Heart left ventricle (tissue), 16 donors: ENCODE measurements around the gene ARHGAP8. TPM values are rescaled to one million over a fixed set of nuclear protein-coding genes. Genes with fewer than 3 reads are reported as not detected.

Experiments used
- ATAC-seq, 4 donors: fragments of 200-7000 bp; cut with Tn5 transposase; one replicate each; pipeline ENCODE4 v1.9.1; 2020 to 2022; ENCODE audit warnings: moderate library complexity in 4 of 4, mild to moderate bottlenecking in 3 of 4, moderate number of reproducible peaks in 1 of 4
- DNase-seq, 5 donors: peaks; one replicate each; pipeline ENCODE4 v3.0.0-alpha.2; 2020
- H3K27ac ChIP-seq, 12 donors: fragments of 200-600 bp; sonication (generic) in 4 of 12; one replicate each; pipeline versions ENCODE4 v1.5.0 to v1.8.0; 2016 to 2022; ENCODE audit warnings: mild to moderate bottlenecking in 2 of 12
- H3K27me3 ChIP-seq, 9 donors: fragments of 200-600 bp; sonication (generic) in 2 of 9; one replicate each; pipeline versions ENCODE4 v1.5.1 to v1.8.0; 2016 to 2022; ENCODE audit warnings: mild to moderate bottlenecking in 3 of 9
- H3K36me3 ChIP-seq, 9 donors: fragments of 200-600 bp; sonication (generic) in 2 of 9; one replicate each; pipeline versions ENCODE4 v1.5.0 to v1.8.0; 2018 to 2022; ENCODE audit warnings: mild to moderate bottlenecking in 2 of 9
- H3K4me1 ChIP-seq, 12 donors: fragments of 200-600 bp; sonication (generic) in 4 of 12; one replicate each; pipeline versions ENCODE4 v1.5.0 to v1.8.0; 2016 to 2022; ENCODE audit warnings: mild to moderate bottlenecking in 3 of 12
- H3K4me3 ChIP-seq, 12 donors: fragments of 200-600 bp; sonication (generic) in 4 of 12; one replicate each; pipeline versions ENCODE4 v1.5.0 to v1.8.0; 2017 to 2022; ENCODE audit warnings: mild to moderate bottlenecking in 9 of 12, moderate library complexity in 4 of 12
- H3K9me3 ChIP-seq, 12 donors: fragments of 200-600 bp; sonication (generic) in 4 of 12; one replicate each; pipeline versions ENCODE4 v1.5.0 to v1.8.0; 2016 to 2022; ENCODE audit warnings: mild to moderate bottlenecking in 1 of 12
- POLR2A ChIP-seq, 2 donors: fragments of 450-650 bp; IDR thresholded peaks; one replicate each; pipeline ENCODE4 v1.6.1; 2017; ENCODE audit warnings: antibody characterized with exemption in 2 of 2, mild to moderate bottlenecking in 2 of 2, moderate library complexity in 2 of 2
- WGBS, 4 donors: extraction: QIAGEN DNeasy Blood & Tissue Kit in 2 of 4; methylation state at CpG; one replicate each; pipeline versions ENCODE4 v1.1.5 to v1.1.7; 2013 to 2018; 5-methylcytosine and 5-hydroxymethylcytosine counted together
- intact Hi-C, 10 donors: fragments of 100-400 bp; cut with DNase I; formaldehyde crosslinking; loops; one replicate each; pipeline versions ENCODE4 v1.11.1 to v1.14.2; 2022
- polyA plus RNA-seq, 2 donors: library from polyadenylated mRNA; stranded (reverse); fragments of 200-250 nt; gene quantifications; one replicate each; pipeline ENCODE4 v1.2.3, GENCODE V29; 2013
- total RNA-seq, 9 donors: library from RNA; depleted of rRNA in 2 of 9; stranded (reverse); fragments of >200 nt in 2 of 9; fragmentation: NEBNext Ultra II Directional in 3 of 9; extraction: Animal tissue kit (Norgen Biotek cat#: 25700) in 3 of 9; gene quantifications; one replicate each; pipeline versions ENCODE4 v1.1.0 to v1.2.4, GENCODE V29; 2016 to 2023
- TF ChIP-seq, protein P1 (sequence below), 12 donors: fragments of 200-600 bp; sonication (generic) in 4 of 12; IDR thresholded peaks; one replicate each; pipeline versions ENCODE4 v1.5.0 to v1.8.0; 2018 to 2022; ENCODE audit warnings: antibody characterized with exemption in 12 of 12, mild to moderate bottlenecking in 5 of 12
- donor health status: ischemic (EF 13 %, LVEDD 7.1; RV severe dilation, severe dysfunction).
- donor health status: healthy with polysubstance abuse.
- donor health status: DM: no; HTN: yes; CAD: no.
- donor health status: DM: no; HTN: no; CAD: no.
- donor health status: ischemic (EF 25% LVEDD 6.9; RV normal size, moderate dysfunction).
- donor health status: ischemic (EF 25% LVEDD 5.7; RV mildly dilated, moderate dysfunction).
- donor health status: healthy.
- donor health status: DM: yes; HTN: yes; CAD: no.
- donor health status: ischemic (EF 35%, LVEDD 5.7; RV mildly dilated, moderate dysfunction).
- donor health status: nonischemic (EF 11% LVEDD 7.7; RV severe dilation, severe dysfunction).
- donor health status: DM: yes; HTN: yes; CAD: no.
- donor health status: PGD.
- donor health status: ischemic (EF 29% LVEDD 5.4; RV normal size, mild dysfunction).
- donor health status: nonischemic (EF 23%, LVEDD 6.1; RV moderate dilation, normal function).

The ARHGAP8 gene
- total and polyA plus RNA-seq, 11 donors: 0.08 to 1.3 (median 0.23) TPM; not detected in 7

DNA sequence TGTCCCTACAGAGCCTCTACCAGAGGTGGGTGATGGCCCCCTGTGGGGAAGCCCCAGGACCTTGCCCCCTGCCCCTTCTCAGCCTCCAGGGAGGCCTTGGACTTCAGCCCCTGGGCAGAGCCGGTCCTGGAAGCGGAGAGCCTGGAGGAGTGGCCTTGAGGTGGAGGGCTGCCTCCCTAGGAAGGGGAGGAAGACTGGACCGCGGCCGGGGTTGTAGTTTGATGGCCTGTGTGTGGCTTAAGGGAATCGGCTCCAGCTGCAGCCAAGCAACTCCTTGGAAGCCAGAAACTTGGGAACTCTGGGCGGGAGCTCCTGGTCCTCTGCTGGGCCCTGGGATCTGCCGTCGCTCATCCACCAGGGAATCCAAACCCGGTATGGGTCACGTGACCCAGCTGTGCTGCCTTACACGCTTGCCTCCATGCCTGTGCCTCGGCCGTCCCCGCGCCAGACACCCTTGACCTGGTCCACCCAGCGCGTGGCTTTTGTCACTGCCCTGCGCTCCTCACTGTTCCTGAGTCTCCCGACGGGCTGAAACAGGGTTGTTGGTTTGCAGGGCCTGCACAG is 23.5 kb upstream of the ARHGAP8 start:
- WGBS, 4 donors: 61 to 72% (median 64%) methylated on average over 16 to 21 of the region's 21 CpGs

DNA sequence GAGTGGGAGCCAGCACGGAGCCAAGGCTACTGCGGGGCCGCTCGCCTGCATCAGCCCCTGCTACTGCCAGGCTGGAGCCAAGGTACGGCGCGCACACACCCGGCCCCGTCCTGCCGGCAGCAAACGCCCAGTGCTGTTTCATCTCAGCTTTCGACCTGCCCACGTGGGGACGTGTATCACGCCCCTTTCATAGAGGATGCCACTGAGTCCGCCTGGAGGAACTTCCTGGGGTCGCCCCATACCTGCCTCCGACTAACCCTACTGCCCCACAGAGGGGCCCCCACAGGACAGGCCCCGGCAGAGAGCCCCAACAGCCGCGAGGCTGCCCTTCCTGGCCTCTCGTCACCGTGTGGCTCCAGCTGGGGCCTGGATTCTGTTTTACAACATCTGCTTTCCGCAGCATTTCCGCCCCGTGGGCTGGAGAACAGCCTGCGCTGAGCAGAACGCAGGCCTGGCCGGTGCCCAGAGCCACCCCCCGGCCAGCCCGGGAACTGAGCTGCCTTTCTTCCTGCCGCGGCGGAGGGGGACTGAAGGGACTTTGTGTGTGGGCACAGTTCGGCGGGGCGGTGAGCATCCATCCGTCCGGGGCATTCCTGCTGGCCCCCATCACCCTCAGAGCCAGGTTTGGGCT is 22.9 kb upstream of the ARHGAP8 start:
- Histone ChIP-seq H3K27ac (peak overlapping the region in 11 of 12 donors; percentile 13 to 79 (median 30)), H3K4me1 (peaks cover 0 to 20% (median 12%) of the 10 kb centered on the region in 12 donors), H3K4me3 (peak overlapping the region in 8 of 12 donors; percentile 3 to 26 (median 20)), H3K36me3 (peaks cover 0 to 3% (median 0%) of the 10 kb centered on the region in 9 donors), H3K27me3 (no peaks in the 10 kb centered on the region), H3K9me3 (no peaks in the 10 kb centered on the region)
- peak; percentile 60 to 87 (median 80) for ATAC-seq
- intact Hi-C loops: no loop called here
- TF ChIP-seq POLR2A (IDR thresholded peaks at IDR 0.05): no peak
- TF ChIP-seq, protein P1, sequence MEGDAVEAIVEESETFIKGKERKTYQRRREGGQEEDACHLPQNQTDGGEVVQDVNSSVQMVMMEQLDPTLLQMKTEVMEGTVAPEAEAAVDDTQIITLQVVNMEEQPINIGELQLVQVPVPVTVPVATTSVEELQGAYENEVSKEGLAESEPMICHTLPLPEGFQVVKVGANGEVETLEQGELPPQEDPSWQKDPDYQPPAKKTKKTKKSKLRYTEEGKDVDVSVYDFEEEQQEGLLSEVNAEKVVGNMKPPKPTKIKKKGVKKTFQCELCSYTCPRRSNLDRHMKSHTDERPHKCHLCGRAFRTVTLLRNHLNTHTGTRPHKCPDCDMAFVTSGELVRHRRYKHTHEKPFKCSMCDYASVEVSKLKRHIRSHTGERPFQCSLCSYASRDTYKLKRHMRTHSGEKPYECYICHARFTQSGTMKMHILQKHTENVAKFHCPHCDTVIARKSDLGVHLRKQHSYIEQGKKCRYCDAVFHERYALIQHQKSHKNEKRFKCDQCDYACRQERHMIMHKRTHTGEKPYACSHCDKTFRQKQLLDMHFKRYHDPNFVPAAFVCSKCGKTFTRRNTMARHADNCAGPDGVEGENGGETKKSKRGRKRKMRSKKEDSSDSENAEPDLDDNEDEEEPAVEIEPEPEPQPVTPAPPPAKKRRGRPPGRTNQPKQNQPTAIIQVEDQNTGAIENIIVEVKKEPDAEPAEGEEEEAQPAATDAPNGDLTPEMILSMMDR (IDR thresholded peaks at IDR 0.05): peak in 3 of 12 donors; percentile 13 to 30 (median 18)
- WGBS, 4 donors: 46 to 76% (median 59%) methylated on average over 24 to 39 of the region's 39 CpGs
- peak; percentile 68 to 81 (median 72) for DNase-seq

More for the DNA sequence above, 23.5 kb upstream of the ARHGAP8 start:
- Histone ChIP-seq H3K4me3 (peak overlapping the region in 7 of 12 donors; percentile 3 to 26 (median 19)), H3K9me3 (no peaks in the 10 kb centered on the region), H3K4me1 (peaks cover 0 to 20% (median 12%) of the 10 kb centered on the region in 12 donors), H3K27me3 (no peaks in the 10 kb centered on the region), H3K27ac (peak overlapping the region in 10 of 12 donors; percentile 13 to 79 (median 41)), H3K36me3 (peaks cover 0 to 3% (median 0%) of the 10 kb centered on the region in 9 donors)
- intact Hi-C loops: no loop called here
- DNase-seq (peak in 4 of 5 donors; percentile 41 to 71 (median 62)), ATAC-seq (peak in 3 of 4 donors; percentile 28 to 39 (median 34))
- TF ChIP-seq, protein P1 (IDR thresholded peaks at IDR 0.05): no peak
- no peak for TF ChIP-seq POLR2A (IDR thresholded peaks at IDR 0.05)

DNA sequence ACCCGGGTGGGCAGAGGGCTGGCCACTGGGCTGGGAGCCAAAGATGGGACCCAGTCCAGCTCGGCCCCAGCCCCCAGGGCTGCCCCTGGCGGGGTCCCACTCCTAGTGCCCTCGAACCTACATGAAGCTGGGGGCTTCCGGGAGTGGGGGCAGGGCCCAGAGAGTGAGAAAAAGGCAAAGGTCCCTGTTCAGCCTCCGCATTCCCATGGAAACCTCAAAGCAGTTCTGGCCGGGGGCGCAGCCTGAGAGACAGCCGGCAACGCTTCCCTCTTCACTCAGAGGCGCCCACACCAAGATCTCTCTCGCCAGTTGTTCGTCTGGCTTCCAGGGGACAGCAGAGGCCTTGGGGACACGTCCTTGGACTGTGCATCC is 22.4 kb upstream of the ARHGAP8 start:
- H3K9me3 ChIP-seq: no peaks in the 10 kb centered on the region
- peaks cover 0 to 20% (median 12%) of the 10 kb centered on the region in 12 donors for H3K4me1 ChIP-seq
- H3K27me3 ChIP-seq: no peaks in the 10 kb centered on the region
- intact Hi-C loops: no loop called here
- H3K36me3 ChIP-seq: peaks cover 0 to 3% (median 0%) of the 10 kb centered on the region in 9 donors
- H3K4me3 ChIP-seq: peak overlapping the region in 4 of 12 donors; percentile 15 to 22 (median 20)
- ATAC-seq (peak in 3 of 4 donors; percentile 3 to 24 (median 17)), DNase-seq (peak in 3 of 5 donors; percentile 26 to 32 (median 30))
- H3K27ac ChIP-seq: peak overlapping the region in 9 of 12 donors; percentile 8 to 79 (median 30)
- TF ChIP-seq POLR2A (IDR thresholded peaks at IDR 0.05): no peak
- TF ChIP-seq, protein P1 (IDR thresholded peaks at IDR 0.05): no peak
- 33 to 60% (median 53%) methylated on average over 5 to 14 of the region's 14 CpGs for WGBS, 4 donors
